Measurements from ENCODE around the gene USP7.

DNA sequence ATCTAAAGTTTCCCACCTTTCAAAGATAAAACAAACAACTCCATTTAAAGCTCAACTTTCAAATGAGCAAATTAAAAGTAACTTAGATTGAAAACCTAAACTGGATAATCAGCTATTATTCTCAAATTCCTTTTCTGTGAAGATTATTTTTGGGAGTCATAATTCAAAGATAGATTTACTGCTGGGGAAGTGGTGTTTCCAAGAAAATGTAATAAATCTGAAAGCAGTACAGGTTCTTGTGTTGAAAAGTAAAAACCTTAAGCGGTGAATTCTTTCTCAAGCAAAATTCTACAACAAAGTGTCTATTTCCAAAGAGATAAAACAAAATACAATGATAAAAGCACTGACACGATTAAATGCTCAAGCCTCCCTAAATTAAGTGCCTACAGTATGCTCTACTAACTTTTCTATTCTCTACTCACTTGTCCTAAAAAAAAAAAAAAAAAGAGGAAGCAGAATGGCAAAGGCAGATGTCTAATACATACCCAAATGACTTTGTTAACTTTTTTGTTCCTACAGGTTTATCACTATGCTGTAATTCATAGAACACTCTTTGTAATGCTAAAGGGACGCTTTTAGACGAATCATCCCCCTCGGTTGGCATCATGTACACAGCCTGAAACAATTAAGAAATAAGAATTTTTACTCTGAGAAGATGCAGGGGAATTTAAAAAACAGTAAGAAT is 47.0 kb downstream of the USP7 start:
- TF ChIP-seq CTCF (optimal IDR thresholded peaks at IDR 0.05 in 1 of 3, IDR thresholded peaks at IDR 0.05 in 1 of 3, conservative IDR thresholded peaks at IDR 0.05 in 1 of 3; ENCODE audit: extremely low read depth in 1 of 3, insufficient read depth in 2 of 3, low read length in 3 of 3) (no peak), EZH2 (IDR thresholded peaks at IDR 0.05; ENCODE audit: low read length) (no peak)
